ENCODE data around the gene C19orf38.
"Not testable (repeated sequence)": the region's sequence is repeated elsewhere in the genome, so short reads cannot be mapped to it uniquely, and the experiment has no call there.

The C19orf38 gene

GRCh38 chr19:10852098-10852800, 4.0 kb downstream of the C19orf38 start:
- no peak for DNase-seq (ENCODE audit: low read depth)

- DNase-seq (ENCODE audit: low read depth), result no peak
Observed at GRCh38 chr19:10852941-10853340, 4.7 kb downstream of the C19orf38 start.

- no peak for DNase-seq (ENCODE audit: low read depth)
Observed at GRCh38 chr19:10854350-10855089, 6.3 kb downstream of the C19orf38 start.

GRCh38 chr19:10855879-10856522, 7.8 kb downstream of the C19orf38 start:
- no peak for DNase-seq (ENCODE audit: low read depth)

GRCh38 chr19:10856899-10857298, 8.7 kb downstream of the C19orf38 start:
- not testable (repeated sequence) for DNase-seq (ENCODE audit: low read depth)

GRCh38 chr19:10858204-10858828, 10.1 kb downstream of the C19orf38 start:
- DNase-seq (ENCODE audit: low read depth), result no peak

GRCh38 chr19:10861103-10861651, 13.0 kb downstream of the C19orf38 start:
- DNase-seq (ENCODE audit: low read depth), result no peak

GRCh38 chr19:10862561-10863106, 14.4 kb downstream of the C19orf38 start:
- no peak for DNase-seq (ENCODE audit: low read depth)

GRCh38 chr19:10863107-10863717, 15.0 kb downstream of the C19orf38 start:
- DNase-seq (ENCODE audit: low read depth), result no peak

GRCh38 chr19:10864538-10864899, 16.3 kb downstream of the C19orf38 start:
- DNase-seq (ENCODE audit: low read depth), result peak; percentile 64

- DNase-seq (ENCODE audit: low read depth), result no peak
Observed at GRCh38 chr19:10866495-10866894, 18.3 kb downstream of the C19orf38 start.

- no peak for DNase-seq (ENCODE audit: low read depth)
Observed at GRCh38 chr19:10868872-10869547, 20.8 kb downstream of the C19orf38 start.

GRCh38 chr19:10869872-10870311, 21.7 kb downstream of the C19orf38 start:
- not testable (repeated sequence) for DNase-seq (ENCODE audit: low read depth)

GRCh38 chr19:10870501-10870954, 22.3 kb downstream of the C19orf38 start:
- no peak for DNase-seq (ENCODE audit: low read depth)

GRCh38 chr19:10870955-10871603, 22.9 kb downstream of the C19orf38 start, which contains the start of gene CARM1:
Gene CARM1 (plus strand): TSS chr19:10871553. CDS start chr19:10871703, 150 bp downstream.
- DNase-seq (ENCODE audit: low read depth), result peak; percentile 98

- peak; percentile 10 for DNase-seq (ENCODE audit: low read depth)
Observed at GRCh38 chr19:10871711-10872545, 23.7 kb downstream of the C19orf38 start.

- DNase-seq (ENCODE audit: low read depth), result peak; percentile 4
Observed at GRCh38 chr19:10872546-10873107, 24.4 kb downstream of the C19orf38 start.

GRCh38 chr19:10874024-10874423, 25.8 kb downstream of the C19orf38 start:
- DNase-seq (ENCODE audit: low read depth), result no peak
